ENCODE measurements around the gene TMEM204. TPM values are rescaled to one million over a fixed set of nuclear protein-coding genes. Genes with fewer than 3 reads are reported as not detected.

The TMEM204 gene
- total RNA-seq, 1 donor from 2014 or later: 0.98 TPM

- no peaks in the 10 kb centered on the region for H3K27me3 Mint-ChIP-seq (ENCODE audit: low read depth)
- TF ChIP-seq, protein P1, sequence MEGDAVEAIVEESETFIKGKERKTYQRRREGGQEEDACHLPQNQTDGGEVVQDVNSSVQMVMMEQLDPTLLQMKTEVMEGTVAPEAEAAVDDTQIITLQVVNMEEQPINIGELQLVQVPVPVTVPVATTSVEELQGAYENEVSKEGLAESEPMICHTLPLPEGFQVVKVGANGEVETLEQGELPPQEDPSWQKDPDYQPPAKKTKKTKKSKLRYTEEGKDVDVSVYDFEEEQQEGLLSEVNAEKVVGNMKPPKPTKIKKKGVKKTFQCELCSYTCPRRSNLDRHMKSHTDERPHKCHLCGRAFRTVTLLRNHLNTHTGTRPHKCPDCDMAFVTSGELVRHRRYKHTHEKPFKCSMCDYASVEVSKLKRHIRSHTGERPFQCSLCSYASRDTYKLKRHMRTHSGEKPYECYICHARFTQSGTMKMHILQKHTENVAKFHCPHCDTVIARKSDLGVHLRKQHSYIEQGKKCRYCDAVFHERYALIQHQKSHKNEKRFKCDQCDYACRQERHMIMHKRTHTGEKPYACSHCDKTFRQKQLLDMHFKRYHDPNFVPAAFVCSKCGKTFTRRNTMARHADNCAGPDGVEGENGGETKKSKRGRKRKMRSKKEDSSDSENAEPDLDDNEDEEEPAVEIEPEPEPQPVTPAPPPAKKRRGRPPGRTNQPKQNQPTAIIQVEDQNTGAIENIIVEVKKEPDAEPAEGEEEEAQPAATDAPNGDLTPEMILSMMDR (conservative IDR thresholded peaks at IDR 0.05): no peak
- DNase-seq (ENCODE audit: low read depth, low spot score): no peak
- no peak overlapping the region for H3K27ac Mint-ChIP-seq (ENCODE audit: unreplicated experiment)
- H3K9me3 Mint-ChIP-seq: no peaks in the 10 kb centered on the region
- no peaks in the 10 kb centered on the region for H3K36me3 Mint-ChIP-seq (ENCODE audit: low read depth)
- no peaks in the 10 kb centered on the region for H3K4me1 Mint-ChIP-seq
- H3K4me3 Mint-ChIP-seq: no peak overlapping the region
Observed at GRCh38 chr16:1537138-1537577, 3.7 kb downstream of the TMEM204 start.

GRCh38 chr16:1537763-1538289 is 4.4 kb downstream of the TMEM204 start:
- no peaks in the 10 kb centered on the region for H3K4me1 Mint-ChIP-seq
- no peaks in the 10 kb centered on the region for H3K9me3 Mint-ChIP-seq
- no peak for DNase-seq (ENCODE audit: low read depth, low spot score)
- H3K4me3 Mint-ChIP-seq: no peak overlapping the region
- TF ChIP-seq, protein P1 (conservative IDR thresholded peaks at IDR 0.05): no peak
- no peaks in the 10 kb centered on the region for H3K27me3 Mint-ChIP-seq (ENCODE audit: low read depth)
- no peak overlapping the region for H3K27ac Mint-ChIP-seq (ENCODE audit: unreplicated experiment)
- no peaks in the 10 kb centered on the region for H3K36me3 Mint-ChIP-seq (ENCODE audit: low read depth)

- Mint-ChIP-seq H3K4me1 (peaks cover 4% of the 10 kb centered on the region), H3K27ac (ENCODE audit: unreplicated experiment) (no peak overlapping the region), H3K9me3 (no peaks in the 10 kb centered on the region), H3K27me3 (ENCODE audit: low read depth) (no peaks in the 10 kb centered on the region), H3K36me3 (ENCODE audit: low read depth) (no peaks in the 10 kb centered on the region), H3K4me3 (no peak overlapping the region)
- DNase-seq (ENCODE audit: low read depth, low spot score): no peak
- TF ChIP-seq, protein P1 (conservative IDR thresholded peaks at IDR 0.05): no peak
Observed at GRCh38 chr16:1538804-1539520, 5.5 kb downstream of the TMEM204 start.

DNA sequence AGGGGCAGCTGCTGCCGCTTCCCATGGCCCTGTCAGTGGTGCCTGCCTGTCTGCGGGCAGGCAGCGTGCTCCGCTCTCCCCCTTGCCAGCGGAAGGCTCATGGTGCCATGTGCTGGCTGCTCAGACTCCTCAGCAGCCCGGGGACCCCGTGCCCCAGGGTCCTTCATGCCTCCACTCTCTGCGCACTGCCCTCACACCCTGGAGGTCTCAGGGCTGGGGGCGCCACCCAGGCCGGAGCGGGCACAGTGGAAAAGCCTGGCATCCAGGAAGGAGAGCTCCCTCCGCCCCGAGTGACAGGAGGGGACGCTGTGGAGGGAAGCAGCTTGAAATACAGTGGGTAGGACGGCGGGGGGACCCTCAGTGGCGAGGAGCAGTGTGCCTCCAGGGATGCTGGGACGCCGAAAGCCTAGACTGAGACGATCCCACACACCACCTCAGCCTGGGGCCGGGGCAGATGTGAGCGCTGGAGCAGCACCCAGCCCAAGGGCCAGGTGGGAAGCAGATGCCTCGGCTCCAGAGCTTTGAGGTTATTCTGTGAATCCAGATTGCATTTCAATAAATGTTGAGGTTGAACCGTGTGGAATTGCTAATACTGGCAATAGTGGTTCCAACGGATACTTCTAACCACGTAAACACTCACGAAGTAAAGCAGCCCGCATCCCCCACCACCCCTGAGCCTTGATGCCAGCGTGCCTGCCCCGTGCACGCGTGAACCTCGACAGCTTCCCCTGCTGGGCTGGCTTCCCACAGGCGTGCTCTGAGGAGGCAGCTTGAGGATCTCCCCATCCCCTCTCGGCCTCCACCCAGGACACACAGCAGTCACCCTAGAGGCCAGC is 6.5 kb downstream of the TMEM204 start:
- H3K4me3 Mint-ChIP-seq: no peak overlapping the region
- H3K27me3 Mint-ChIP-seq (ENCODE audit: low read depth): no peaks in the 10 kb centered on the region
- peaks cover 4% of the 10 kb centered on the region for H3K4me1 Mint-ChIP-seq
- H3K27ac Mint-ChIP-seq (ENCODE audit: unreplicated experiment): no peak overlapping the region
- TF ChIP-seq, protein P1 (conservative IDR thresholded peaks at IDR 0.05): no peak
- no peaks in the 10 kb centered on the region for H3K36me3 Mint-ChIP-seq (ENCODE audit: low read depth)
- DNase-seq (ENCODE audit: low read depth, low spot score): no peak
- H3K9me3 Mint-ChIP-seq: no peaks in the 10 kb centered on the region

DNA sequence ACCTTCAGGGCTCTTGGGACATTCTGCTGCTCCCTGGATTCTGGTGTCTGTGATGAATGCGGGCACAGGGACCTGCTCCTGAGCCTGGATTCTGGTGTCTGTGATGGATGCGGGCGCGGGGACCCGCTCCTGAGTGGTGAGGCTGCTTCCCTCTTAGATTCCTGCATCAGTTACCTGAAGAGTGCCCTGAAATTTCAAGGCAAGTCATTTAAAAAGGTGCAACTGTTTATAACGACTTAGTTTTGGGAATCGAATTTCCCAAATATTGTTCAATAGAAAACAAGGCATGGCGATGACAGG is 7.0 kb downstream of the TMEM204 start:
- H3K27me3 Mint-ChIP-seq (ENCODE audit: low read depth): no peaks in the 10 kb centered on the region
- H3K4me1 Mint-ChIP-seq: peaks cover 4% of the 10 kb centered on the region
- no peak for DNase-seq (ENCODE audit: low read depth, low spot score)
- TF ChIP-seq, protein P1 (conservative IDR thresholded peaks at IDR 0.05): no peak
- no peak overlapping the region for H3K4me3 Mint-ChIP-seq
- H3K9me3 Mint-ChIP-seq: no peaks in the 10 kb centered on the region
- peak overlapping the region; percentile 78 for H3K27ac Mint-ChIP-seq (ENCODE audit: unreplicated experiment)
- no peaks in the 10 kb centered on the region for H3K36me3 Mint-ChIP-seq (ENCODE audit: low read depth)

Data from neural crest cell (in vitro differentiated cells).